H1 (cell line): ENCODE measurements around the gene PLSCR5. TPM values are rescaled to one million over a fixed set of nuclear protein-coding genes. Genes with fewer than 3 reads are reported as not detected.

Experiments used
- CTCF ChIA-PET: fragments of 300-600 bp; sonication (Branson Sonifier 250); formaldehyde crosslinking; loops from one replicate; lab custom pipeline; 2021; ENCODE audit not compliant: partially characterized antibody; lab: Charles Lee
- POLR2A ChIA-PET: fragments of 300-600 bp; sonication (Branson Sonifier 250); formaldehyde crosslinking; loops from one replicate; lab custom pipeline; 2021; ENCODE audit warnings: inconsistent platforms; ENCODE audit not compliant: partially characterized antibody; lab: Charles Lee
- DNase-seq, 2 experiments: peaks; one replicate each; pipeline versions ENCODE4 v3.0.0 to v3.0.0-alpha.2; 2010 to 2022; ENCODE audit warnings: low spot score in 2 of 2, low read depth in 1 of 2, mixed read lengths in 1 of 2
- FAIRE-seq: peaks from 2 replicates; lab custom pipeline; 2011; peaks lifted over from hg19 to GRCh38; lab: Jason Lieb, UNC
- H2AFZ ChIP-seq: 2 replicates; pipeline ENCODE4 v1.8.1; 2012; ENCODE audit warnings: low read length, inconsistent platforms
- H2AK5ac ChIP-seq: 2 replicates; pipeline ENCODE4 v1.6.1; 2013; ENCODE audit warnings: low read depth, low read length
- H2BK120ac ChIP-seq: replicated peaks from 2 replicates; pipeline ENCODE3; 2013; ENCODE audit warnings: low read depth, low read length, inconsistent platforms
- H2BK12ac ChIP-seq: 2 replicates; pipeline ENCODE4 v1.6.1; 2013; ENCODE audit warnings: low read depth, low read length
- H2BK15ac ChIP-seq: 2 replicates; pipeline ENCODE4 v1.6.1; 2013; ENCODE audit warnings: low read length
- H2BK20ac ChIP-seq: 2 replicates; pipeline ENCODE4 v1.6.1; 2013; ENCODE audit warnings: low read length
- H2BK5ac ChIP-seq: 2 replicates; pipeline ENCODE4 v1.6.1; 2013; ENCODE audit warnings: low read depth, low read length
- H3K14ac ChIP-seq: 2 replicates; pipeline ENCODE4 v1.6.1; 2013; ENCODE audit warnings: inconsistent platforms; ENCODE audit not compliant: insufficient read length
- H3K18ac ChIP-seq: 2 replicates; pipeline ENCODE4 v1.6.1; 2013; ENCODE audit warnings: low read length; ENCODE audit errors: extremely low read depth
- H3K23ac ChIP-seq: 2 replicates; pipeline ENCODE4 v1.6.1; 2013; ENCODE audit warnings: inconsistent platforms; ENCODE audit not compliant: insufficient read length
- H3K23me2 ChIP-seq: 2 replicates; pipeline ENCODE4 v1.6.1; 2013; ENCODE audit warnings: low read depth, low read length
- H3K27ac ChIP-seq: 2 replicates; pipeline ENCODE4 v1.6.1; 2011; ENCODE audit warnings: low read depth, low read length, inconsistent platforms
- H3K27me3 ChIP-seq, 4 experiments: replicated peaks in 1 of 4; 1 replicate in 1 of 4; 2 replicates in 3 of 4; pipeline versions ENCODE4 v1.6.1 to v1.8.1; 2011 to 2013; ENCODE audit warnings: low read length in 3 of 4, mild to moderate bottlenecking in 3 of 4, inconsistent platforms in 2 of 4, mixed read lengths in 2 of 4, moderate library complexity in 1 of 4; ENCODE audit not compliant: control insufficient read depth in 3 of 4, insufficient read depth in 3 of 4; ENCODE audit errors: extremely low read depth in 1 of 4
- H3K36me3 ChIP-seq, 4 experiments: 2 replicates each; pipeline versions ENCODE4 v1.6.1 to v1.8.1; 2011 to 2013; ENCODE audit warnings: mild to moderate bottlenecking in 4 of 4, low read length in 3 of 4, moderate library complexity in 2 of 4, control low read depth in 1 of 4, inconsistent platforms in 1 of 4; ENCODE audit not compliant: insufficient read depth in 4 of 4, control insufficient read depth in 2 of 4
- H3K4ac ChIP-seq: replicated peaks from 2 replicates; pipeline ENCODE3; 2013; ENCODE audit warnings: low read length, low read depth, mixed read lengths, inconsistent platforms; ENCODE audit not compliant: insufficient read length
- H3K4me1 ChIP-seq, 4 experiments: replicated peaks in 1 of 4; 1 replicate in 1 of 4; 2 replicates in 3 of 4; pipeline versions ENCODE4 v1.6.1 to v1.8.1; 2011 to 2013; ENCODE audit warnings: low read length in 3 of 4, inconsistent platforms in 2 of 4, mixed read lengths in 1 of 4; ENCODE audit not compliant: insufficient read depth in 4 of 4, control insufficient read depth in 3 of 4
- H3K4me2 ChIP-seq, 2 experiments: 2 replicates each; pipeline versions ENCODE4 v1.6.1 to v1.8.1; 2011 to 2013; ENCODE audit warnings: low read depth in 2 of 2, low read length in 2 of 2, control low read depth in 1 of 2, inconsistent platforms in 1 of 2, mild to moderate bottlenecking in 1 of 2; ENCODE audit not compliant: insufficient read depth in 1 of 2
- H3K4me3 ChIP-seq, 4 experiments: fragments of 200-600, 300-600 bp in 1 of 4; sonication (generic), shearing (Covaris generic), sonication (Bioruptor Twin) in 1 of 4; 2 replicates each; pipeline versions ENCODE4 v1.5.1 to v1.8.1; 2011 to 2016; ENCODE audit warnings: low read length in 4 of 4, low read depth in 3 of 4, control low read depth in 2 of 4, inconsistent platforms in 2 of 4, mild to moderate bottlenecking in 2 of 4, mixed read lengths in 1 of 4, moderate library complexity in 1 of 4; ENCODE audit not compliant: insufficient read depth in 2 of 4; ENCODE audit errors: extremely low read depth in 1 of 4
- H3K56ac ChIP-seq: replicated peaks from 2 replicates; pipeline ENCODE3; 2013; ENCODE audit warnings: low read depth, mild to moderate bottlenecking, mixed read lengths, low read length, inconsistent platforms; ENCODE audit not compliant: insufficient read length
- H3K79me1 ChIP-seq: 2 replicates; pipeline ENCODE4 v1.6.1; 2013; ENCODE audit warnings: low read depth, low read length, control low read depth
- H3K79me2 ChIP-seq, 2 experiments: 2 replicates each; pipeline versions ENCODE4 v1.6.1 to v1.8.1; 2012 to 2013; ENCODE audit warnings: low read length in 2 of 2, mild to moderate bottlenecking in 2 of 2, inconsistent platforms in 1 of 2; ENCODE audit not compliant: insufficient read depth in 2 of 2, control insufficient read depth in 1 of 2
- H3K9ac ChIP-seq, 4 experiments: replicated peaks in 1 of 4; 1 replicate in 1 of 4; 2 replicates in 3 of 4; pipeline versions ENCODE4 v1.6.1 to v1.8.1; 2011 to 2013; ENCODE audit warnings: low read depth in 3 of 4, low read length in 3 of 4, control low read depth in 2 of 4, mild to moderate bottlenecking in 2 of 4, moderate library complexity in 2 of 4, inconsistent platforms in 1 of 4; ENCODE audit errors: extremely low read depth in 1 of 4
- H3K9me3 ChIP-seq, 2 experiments: 2 replicates each; pipeline versions ENCODE4 v1.6.1 to v1.8.1; 2012 to 2013; ENCODE audit warnings: mild to moderate bottlenecking in 2 of 2, moderate library complexity in 2 of 2, control low read depth in 1 of 2, inconsistent platforms in 1 of 2, low read depth in 1 of 2, low read length in 1 of 2, mixed read lengths in 1 of 2; ENCODE audit not compliant: insufficient read depth in 2 of 2
- H4K20me1 ChIP-seq, 2 experiments: replicated peaks in 1 of 2; 2 replicates each; pipeline versions ENCODE3 to v1.8.1; 2011 to 2013; ENCODE audit warnings: inconsistent platforms in 2 of 2, low read length in 2 of 2, mild to moderate bottlenecking in 1 of 2; ENCODE audit not compliant: insufficient read depth in 2 of 2, control insufficient read depth in 1 of 2
- H4K5ac ChIP-seq: 2 replicates; pipeline ENCODE4 v1.6.1; 2013; ENCODE audit warnings: low read length, low read depth, mixed read lengths, inconsistent platforms; ENCODE audit not compliant: insufficient read length
- H4K8ac ChIP-seq: 2 replicates; pipeline ENCODE4 v1.8.0; 2013; ENCODE audit warnings: mild to moderate bottlenecking, moderate library complexity, low read length, inconsistent platforms; ENCODE audit not compliant: insufficient read depth; ENCODE audit errors: extremely low read depth
- H4K91ac ChIP-seq: replicated peaks from 2 replicates; pipeline ENCODE3; 2013; ENCODE audit warnings: low read length, mixed read lengths, inconsistent platforms; ENCODE audit not compliant: insufficient read length
- CBX8 ChIP-seq: fragments of 300-800, 300-1000 bp; sonication (generic); IDR thresholded peaks from 2 replicates; pipeline ENCODE4 v1.7.1; 2016; ENCODE audit warnings: low read depth, low read length, borderline replicate concordance
- WGBS, 2 experiments: shearing (Covaris generic) in 1 of 2; methylation state at CpG; one replicate each; pipeline versions ENCODE4 v1.1.6 to v1.1.7; 2013 to 2015; ENCODE audit warnings: low lambda C conversion rate in 2 of 2, mixed read lengths in 2 of 2, inconsistent platforms in 1 of 2, low coverage in 1 of 2, missing lambda C conversion rate in 1 of 2; ENCODE audit not compliant: insufficient replicate concordance in 2 of 2, insufficient coverage in 1 of 2, insufficient read length in 1 of 2; ENCODE audit errors: extremely low coverage in 1 of 2, missing lambda C conversion rate in 1 of 2; 5-methylcytosine and 5-hydroxymethylcytosine counted together
- polyA plus RNA-seq, 7 experiments: library from polyadenylated mRNA; depleted of rRNA in 3 of 7; stranded (reverse) in 5 of 7; unstranded in 2 of 7; fragments of >200 nt in 5 of 7; fragments of 200-250 nt in 2 of 7; gene quantifications; 1 replicate in 5 of 7; 2 replicates in 1 of 7; 4 replicates in 1 of 7; pipeline versions ENCODE4 v1.2.1 to v1.2.3, GENCODE V29; 2011 to 2013; ENCODE audit warnings: missing spikeins in 2 of 7, mixed read lengths in 2 of 7
- total RNA-seq: library from RNA; stranded (reverse); fragmentation: NEBNext Ultra II Directional; extraction: Animal tissue kit (Norgen Biotek cat#: 25700); gene quantifications from 2 replicates; pipeline ENCODE4 v1.2.1, GENCODE V29; 2021

Gene PLSCR5
- total and polyA plus RNA-seq, 2 of the 8 experiments (the other 6 are each of a cell fraction or from before 2014, with no cell fraction given) = not detected

DNA sequence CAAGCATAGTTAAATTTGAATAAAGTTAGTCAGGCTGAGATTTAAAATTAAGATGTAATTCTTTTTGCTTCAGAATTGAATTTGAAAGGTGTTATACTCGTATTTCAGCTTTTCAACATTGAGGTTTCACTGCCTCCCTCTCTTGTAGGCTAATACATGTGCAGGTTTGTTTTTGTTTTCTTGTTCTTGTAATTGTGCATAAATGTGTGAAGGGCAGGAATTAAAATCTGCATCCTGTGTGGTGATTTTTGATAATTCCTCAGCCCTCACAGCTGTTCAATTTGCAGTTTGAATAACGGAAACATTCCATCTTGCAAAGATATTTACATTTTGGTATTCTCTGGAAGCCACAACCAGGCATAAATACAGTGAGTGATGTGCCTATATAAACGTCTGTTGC is 35.8 kb downstream of the PLSCR5 start:
- no peaks in the 10 kb centered on the region for H3K23me2 ChIP-seq
- 87% methylated on average over 3 of the region's 3 CpGs; no CpG with 5 or more reads in 1 of the 2 experiments for WGBS, 2 experiments
- no peaks in the 10 kb centered on the region for H3K36me3 ChIP-seq
- no peak overlapping the region for H3K27ac ChIP-seq
- H2BK15ac ChIP-seq = no peak overlapping the region
- no peak overlapping the region for H4K8ac ChIP-seq
- H3K56ac ChIP-seq = no peak overlapping the region
- POLR2A ChIA-PET = no interaction called here
- no peak overlapping the region for H2BK120ac ChIP-seq
- H3K27me3 ChIP-seq = peaks cover 0 to 1% (median 0%) of the 10 kb centered on the region in 4 experiments; a peak in 1 of 7 replicates
- FAIRE-seq (no peak), DNase-seq (no peak)
- CTCF ChIA-PET = interaction anchor here (0.9 to 1.9 kb wide), 3 partner anchors 8 to 347 kb away, joined by 3 to 4 read pairs (median 3); no protein-coding TSS in a partner anchor
- no peak overlapping the region for H3K4me2 ChIP-seq
- no peak overlapping the region for H3K23ac ChIP-seq
- H4K20me1 ChIP-seq = no peaks in the 10 kb centered on the region
- no peak overlapping the region for H3K14ac ChIP-seq
- no peak overlapping the region for H3K18ac ChIP-seq
- no peak overlapping the region for H3K9ac ChIP-seq
- no peak for TF ChIP-seq CBX8
- no peak overlapping the region for H2AFZ ChIP-seq
- no peak overlapping the region for H3K4me3 ChIP-seq
- peaks cover 0 to 3% (median 0%) of the 10 kb centered on the region in 4 experiments; a peak in 1 of 7 replicates for H3K4me1 ChIP-seq
- H2BK20ac ChIP-seq = no peak overlapping the region
- H2AK5ac ChIP-seq = no peak overlapping the region
- H4K5ac ChIP-seq = no peak overlapping the region
- H2BK12ac ChIP-seq = no peak overlapping the region
- H3K4ac ChIP-seq = no peak overlapping the region
- no peaks in the 10 kb centered on the region for H3K79me2 ChIP-seq
- no peaks in the 10 kb centered on the region for H3K79me1 ChIP-seq
- H3K9me3 ChIP-seq = no peaks in the 10 kb centered on the region
- H4K91ac ChIP-seq = no peak overlapping the region
- H2BK5ac ChIP-seq = no peak overlapping the region
